ENCODE measurements around the gene C19orf67. TPM values are rescaled to one million over a fixed set of nuclear protein-coding genes. Genes with fewer than 3 reads are reported as not detected.
A peak's percentile ranks its signal among the peaks of the same experiment; 100 is the strongest.

The C19orf67 gene
- total and polyA plus RNA-seq, 2 of the 4 experiments (the other 2 are of a cell fraction): not detected

DNA sequence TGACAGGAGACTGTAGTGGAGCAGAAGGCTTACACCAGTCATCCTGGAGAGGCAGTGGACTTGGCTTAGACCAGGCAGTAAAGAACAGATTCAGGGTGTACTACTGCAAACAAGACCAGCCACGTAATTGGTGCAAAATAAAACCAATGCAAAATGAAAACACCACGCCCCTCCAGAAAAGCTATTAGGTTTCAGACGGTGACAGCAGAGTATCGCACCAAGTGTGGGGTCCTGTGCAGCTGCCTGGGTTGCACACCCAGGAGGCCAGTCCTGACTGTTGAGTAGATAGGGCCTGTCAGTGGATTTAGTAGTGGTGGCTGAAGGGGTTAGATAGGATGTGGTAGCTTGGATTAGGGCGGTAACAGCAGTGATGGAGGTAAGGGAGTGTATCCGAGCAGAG, 37.3 kb upstream of the C19orf67 start:
- Histone ChIP-seq H3K4me3 (ENCODE audit: insufficient read depth, low read depth, low read length) (no peak overlapping the region), H3K9ac (ENCODE audit: low read depth, low read length) (no peak overlapping the region), H3K27me3 (ENCODE audit: control insufficient read depth, insufficient read depth, low read length) (no peaks in the 10 kb centered on the region), H3K4me2 (ENCODE audit: low read depth, low read length) (no peak overlapping the region), H4K91ac (ENCODE audit: insufficient read depth, low read depth, low read length) (no peak overlapping the region), H4K20me1 (ENCODE audit: insufficient read depth, low read length) (no peaks in the 10 kb centered on the region), H3K4me1 (ENCODE audit: control insufficient read depth, insufficient read depth, low read length) (peaks cover 11% of the 10 kb centered on the region), H3K14ac (replicated peaks; ENCODE audit: low read depth, low read length) (no peak overlapping the region), H2BK120ac (ENCODE audit: low read depth, low read length) (no peak overlapping the region), H4K5ac (ENCODE audit: low read depth, low read length) (no peak overlapping the region), H2BK20ac (ENCODE audit: low read depth, low read length) (no peak overlapping the region), H3K36me3 (ENCODE audit: control insufficient read depth, insufficient read depth, low read length) (no peaks in the 10 kb centered on the region), H2BK5ac (ENCODE audit: low read depth, low read length, poor library complexity, severe bottlenecking) (no peak overlapping the region), H3K4ac (ENCODE audit: low read depth, low read length) (no peak overlapping the region), H4K8ac (ENCODE audit: low read depth in 2 of 2, low read length in 2 of 2) (no peak overlapping the region), H3K56ac (ENCODE audit: extremely low read depth, insufficient read depth, low read length) (no peak overlapping the region), H3K23ac (ENCODE audit: low read depth, low read length) (no peak overlapping the region), H3K9me3 (ENCODE audit: control insufficient read depth, insufficient read depth, low read length) (no peaks in the 10 kb centered on the region), H2BK15ac (ENCODE audit: low read depth, low read length) (no peak overlapping the region), H3K27ac (ENCODE audit: insufficient read depth, low read length) (no peak overlapping the region), H2AK9ac (replicated peaks; ENCODE audit: low read depth, low read length, poor library complexity) (no peak overlapping the region), H3K79me1 (ENCODE audit: low read depth in 1 of 2, low read length in 2 of 2) (peaks cover 0 to 16% of the 10 kb centered on the region in 2 experiments; a peak in 2 of 4 replicates), H3K18ac (ENCODE audit: low read depth, low read length) (no peak overlapping the region), H2AK5ac (ENCODE audit: low read depth, low read length) (no peak overlapping the region), H2AFZ (replicated peaks; ENCODE audit: low read length, poor library complexity) (peak overlapping the region; percentile 51), H3K9me1 (ENCODE audit: insufficient read depth, low read length) (no peaks in the 10 kb centered on the region; the same call in 1 of the 2 replicates)
- WGBS, 2 experiments (ENCODE audit: extremely low coverage in 2 of 2, insufficient read length in 1 of 2): 92% methylated on average over 4 of the region's 6 CpGs; no CpG with 5 or more reads in 1 of the 2 experiments
- BruUV-seq (replicated peaks): no TSS peak
- dilution Hi-C loops (cut with HindIII; ENCODE audit: low sequenced_read_pairs, unreplicated experiment): no loop called here
- intact Hi-C loops (cut with micrococcal nuclease): no loop called here
- no peak for DNase-seq
- no peak for TF ChIP-seq SMC3 (IDR thresholded peaks at IDR 0.05; ENCODE audit: low read depth, low read length)
- no peak for TF ChIP-seq RFX5 (IDR thresholded peaks at IDR 0.05; ENCODE audit: low read depth, low read length)
- TF ChIP-seq MAFK (IDR thresholded peaks at IDR 0.05; ENCODE audit: low read depth, low read length): no peak
- no peak for TF ChIP-seq CEBPB (IDR thresholded peaks at IDR 0.05; ENCODE audit: low read depth, low read length)
- no peak for TF ChIP-seq RCOR1 (IDR thresholded peaks at IDR 0.05; ENCODE audit: insufficient replicate concordance, low read length)
- no peak for TF ChIP-seq MAZ (IDR thresholded peaks at IDR 0.05; ENCODE audit: borderline replicate concordance, low read depth, low read length)
- POLR2A ChIA-PET (ENCODE audit: unreplicated experiment): no interaction called here
- CTCF ChIA-PET: interaction anchor here (0.9 kb wide), 1 partner anchor 14 kb away, joined by 3 read pairs; the partner anchor contains the start of gene ASF1B
- no peak for ATAC-seq (ENCODE audit: low read depth)
- in situ Hi-C loops (cut with MboI; ENCODE audit: low sequenced_read_pairs): no loop called here

All from IMR-90 (cell line).